ENCODE results near the gene A4GALT.

GRCh38 chr22:42701694-42702093 lies 19.0 kb downstream of the A4GALT start:
- TF ChIP-seq, protein P1, sequence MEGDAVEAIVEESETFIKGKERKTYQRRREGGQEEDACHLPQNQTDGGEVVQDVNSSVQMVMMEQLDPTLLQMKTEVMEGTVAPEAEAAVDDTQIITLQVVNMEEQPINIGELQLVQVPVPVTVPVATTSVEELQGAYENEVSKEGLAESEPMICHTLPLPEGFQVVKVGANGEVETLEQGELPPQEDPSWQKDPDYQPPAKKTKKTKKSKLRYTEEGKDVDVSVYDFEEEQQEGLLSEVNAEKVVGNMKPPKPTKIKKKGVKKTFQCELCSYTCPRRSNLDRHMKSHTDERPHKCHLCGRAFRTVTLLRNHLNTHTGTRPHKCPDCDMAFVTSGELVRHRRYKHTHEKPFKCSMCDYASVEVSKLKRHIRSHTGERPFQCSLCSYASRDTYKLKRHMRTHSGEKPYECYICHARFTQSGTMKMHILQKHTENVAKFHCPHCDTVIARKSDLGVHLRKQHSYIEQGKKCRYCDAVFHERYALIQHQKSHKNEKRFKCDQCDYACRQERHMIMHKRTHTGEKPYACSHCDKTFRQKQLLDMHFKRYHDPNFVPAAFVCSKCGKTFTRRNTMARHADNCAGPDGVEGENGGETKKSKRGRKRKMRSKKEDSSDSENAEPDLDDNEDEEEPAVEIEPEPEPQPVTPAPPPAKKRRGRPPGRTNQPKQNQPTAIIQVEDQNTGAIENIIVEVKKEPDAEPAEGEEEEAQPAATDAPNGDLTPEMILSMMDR (IDR thresholded peaks at IDR 0.05), result no peak
- TF ChIP-seq SIN3A (IDR thresholded peaks at IDR 0.05; ENCODE audit: borderline replicate concordance, insufficient read depth, low read depth, low read length), result no peak
- TF ChIP-seq TCF7L2 (IDR thresholded peaks at IDR 0.05; ENCODE audit: low read depth, low read length), result no peak
